ENCODE results near the gene FOSL1.

GRCh38 chr11:65911682-65912568 is 11.7 kb upstream of the FOSL1 start:
- peak; percentile 5 to 57 (median 32) for TF ChIP-seq CTCF (IDR thresholded peaks at IDR 0.05)
- TF ChIP-seq POLR2A (IDR thresholded peaks at IDR 0.05) = no peak
- TF ChIP-seq EP300 (IDR thresholded peaks at IDR 0.05) = peak in 1 of 2 donors; percentile 66

Data from tibial nerve (tissue), 4 donors.